NOMO-1 treated with DMSO at 0.1 percent for 48 hours (cell line): ENCODE measurements around the gene MAML3.
A peak's percentile ranks its signal among the peaks of the same experiment; 100 is the strongest.

Source experiments
- DNase-seq: peaks from one replicate; lab custom pipeline; 2025; ENCODE audit not compliant: unreplicated experiment; lab: John Stamatoyannopoulos, UW

MAML3 gene

DNA sequence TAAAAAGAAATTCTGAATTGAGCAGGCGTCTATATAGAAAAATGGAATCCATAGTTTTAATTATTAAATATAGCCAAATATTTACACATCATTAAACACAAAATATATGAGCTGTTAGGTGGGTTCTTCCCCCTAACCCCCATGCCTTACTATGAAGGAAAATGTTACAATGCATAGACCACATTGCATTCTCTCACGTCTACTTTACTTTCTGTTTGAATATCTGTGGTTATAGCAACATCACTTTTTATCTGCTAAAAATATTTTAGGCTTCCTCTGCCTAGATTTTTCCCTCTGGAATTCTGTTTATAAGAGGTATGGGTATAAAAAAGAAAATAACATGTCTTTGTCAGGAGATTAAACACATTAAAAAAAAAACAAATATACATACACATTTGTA lies 73.1 kb downstream of the MAML3 start:
- no peak for DNase-seq

DNA sequence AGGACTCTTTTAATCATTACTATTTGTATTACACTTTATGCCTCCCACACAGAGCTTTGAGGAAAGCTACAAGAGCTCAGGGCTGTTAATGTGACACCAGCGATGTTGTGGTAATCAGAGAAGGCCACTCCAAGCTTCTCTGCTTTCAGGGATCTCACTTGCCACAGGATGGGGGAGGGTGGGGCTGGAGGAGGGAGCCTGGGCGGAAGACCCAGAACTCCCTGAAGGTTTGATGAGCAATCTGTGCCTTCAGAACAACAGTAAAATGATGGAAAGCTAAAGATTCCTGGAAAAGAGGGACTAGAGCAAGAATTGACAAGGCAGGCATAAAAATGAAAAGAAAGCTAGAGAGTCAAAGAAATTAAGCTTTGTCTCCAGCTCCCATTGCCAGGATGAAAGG lies 75.6 kb downstream of the MAML3 start:
- DNase-seq: no peak

DNA sequence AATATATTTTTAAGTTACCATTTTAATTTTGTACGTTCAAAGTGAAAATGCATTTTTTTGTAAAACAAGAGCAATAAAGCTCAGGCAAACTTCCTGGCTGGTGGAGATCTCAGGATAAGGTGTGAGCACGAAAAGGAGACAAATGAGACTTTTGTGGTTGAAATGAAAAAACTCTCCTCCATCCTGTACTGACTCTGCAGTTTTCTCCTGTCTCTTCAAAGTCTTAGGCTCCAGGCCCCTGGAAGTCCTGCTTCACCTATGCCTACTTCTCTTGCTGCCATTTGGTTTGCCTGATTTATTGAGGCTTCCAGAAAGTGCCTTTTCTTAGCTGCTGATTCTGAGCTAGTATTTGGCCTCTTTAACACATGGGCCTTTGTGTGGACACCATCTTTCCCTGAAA lies 77.7 kb downstream of the MAML3 start:
- no peak for DNase-seq

DNA sequence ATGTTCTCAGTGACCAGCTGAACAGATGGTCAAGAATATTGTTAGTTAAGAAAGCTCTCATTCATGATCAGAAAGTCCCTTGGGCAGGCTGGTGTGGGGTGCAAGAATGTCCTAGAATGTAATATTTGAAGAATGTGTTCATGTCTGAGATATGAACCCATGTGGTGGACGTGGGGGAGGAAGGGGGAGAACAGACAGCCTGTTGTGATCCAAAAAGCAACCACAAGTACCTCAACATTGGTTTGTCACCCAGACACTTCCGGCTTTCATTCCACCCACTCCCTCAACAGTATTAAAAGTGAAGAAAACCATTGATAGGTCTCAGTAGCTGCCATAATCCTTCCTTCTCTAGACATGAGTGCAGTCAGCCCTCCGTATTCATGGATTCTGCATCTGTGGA lies 82.2 kb downstream of the MAML3 start:
- DNase-seq: peak; percentile 15

DNA sequence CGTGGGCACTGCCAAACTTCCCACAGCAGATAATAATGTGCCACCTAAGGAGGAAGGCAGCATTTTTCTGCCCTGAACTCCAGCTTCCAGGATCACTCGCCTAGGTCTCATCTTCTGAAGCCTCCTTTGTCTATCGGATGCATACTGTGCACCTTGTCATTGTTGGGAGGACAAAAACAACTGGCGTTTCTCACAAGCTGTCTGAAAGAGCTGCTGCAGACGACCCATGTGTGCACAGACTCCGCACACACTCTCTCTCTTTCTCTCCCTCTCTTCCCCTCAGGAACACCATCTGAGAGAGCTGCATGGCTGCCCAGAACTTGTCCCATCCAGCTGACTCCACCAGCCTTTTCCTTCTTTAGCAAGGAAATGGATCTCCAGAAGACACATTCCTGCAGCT lies 83.0 kb downstream of the MAML3 start:
- no peak for DNase-seq

DNA sequence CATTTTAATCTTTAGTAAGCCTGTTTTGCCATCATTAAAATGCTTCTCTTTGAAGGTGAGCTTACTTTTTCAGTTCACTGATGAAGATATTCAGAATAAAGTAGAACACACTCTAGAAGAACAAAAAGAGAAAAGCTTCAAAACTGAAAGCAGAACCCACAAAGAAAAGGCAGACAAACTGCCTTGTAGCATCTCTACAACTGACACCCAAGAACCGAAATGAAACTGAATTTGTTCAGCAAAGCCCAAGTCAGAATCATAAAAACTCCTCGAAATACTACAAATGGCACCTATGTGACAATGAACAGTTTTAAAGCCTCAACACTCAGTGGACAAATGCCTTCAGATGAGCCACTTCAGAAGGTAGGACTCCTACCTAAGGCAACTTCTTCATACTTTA lies 83.6 kb downstream of the MAML3 start:
- DNase-seq: no peak

DNA sequence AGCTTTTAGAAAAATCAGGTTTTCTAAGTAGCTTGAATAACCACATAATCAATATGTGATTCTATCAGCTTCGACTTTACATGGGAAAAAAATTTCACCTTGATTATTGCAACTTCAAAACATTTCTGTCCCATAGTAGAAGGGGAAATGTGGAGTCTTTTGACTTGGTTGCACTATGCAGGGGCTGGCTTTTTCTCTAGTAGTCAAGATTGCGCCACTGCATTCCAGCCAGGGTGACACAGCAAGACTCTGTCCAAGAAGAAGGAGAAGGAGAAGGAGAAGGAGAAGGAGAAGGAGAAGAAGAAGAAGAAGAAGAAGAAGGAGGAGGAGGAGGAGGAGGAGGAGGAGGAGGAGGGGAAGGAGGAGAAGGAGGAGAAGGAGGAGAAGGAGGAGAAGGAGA lies 84.9 kb downstream of the MAML3 start:
- DNase-seq: no peak

DNA sequence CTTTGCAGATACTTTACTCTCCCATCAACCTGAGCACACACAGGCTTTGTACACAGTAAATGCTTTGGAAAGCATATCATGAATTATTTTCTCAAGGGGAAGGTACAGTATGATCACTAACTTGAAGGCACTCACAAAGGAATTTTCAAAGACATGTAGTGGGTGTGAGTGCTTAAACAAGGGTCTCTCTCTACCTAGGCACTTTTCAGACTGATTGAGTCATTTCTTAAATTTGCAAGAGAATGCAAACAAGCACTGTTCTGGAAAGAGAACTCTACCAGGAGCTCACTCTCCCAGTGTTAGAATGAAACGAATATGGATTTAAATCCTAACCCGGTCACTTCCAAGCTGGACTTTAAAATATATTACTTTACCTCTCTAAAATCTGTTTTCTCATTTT lies 85.7 kb downstream of the MAML3 start:
- no peak for DNase-seq

DNA sequence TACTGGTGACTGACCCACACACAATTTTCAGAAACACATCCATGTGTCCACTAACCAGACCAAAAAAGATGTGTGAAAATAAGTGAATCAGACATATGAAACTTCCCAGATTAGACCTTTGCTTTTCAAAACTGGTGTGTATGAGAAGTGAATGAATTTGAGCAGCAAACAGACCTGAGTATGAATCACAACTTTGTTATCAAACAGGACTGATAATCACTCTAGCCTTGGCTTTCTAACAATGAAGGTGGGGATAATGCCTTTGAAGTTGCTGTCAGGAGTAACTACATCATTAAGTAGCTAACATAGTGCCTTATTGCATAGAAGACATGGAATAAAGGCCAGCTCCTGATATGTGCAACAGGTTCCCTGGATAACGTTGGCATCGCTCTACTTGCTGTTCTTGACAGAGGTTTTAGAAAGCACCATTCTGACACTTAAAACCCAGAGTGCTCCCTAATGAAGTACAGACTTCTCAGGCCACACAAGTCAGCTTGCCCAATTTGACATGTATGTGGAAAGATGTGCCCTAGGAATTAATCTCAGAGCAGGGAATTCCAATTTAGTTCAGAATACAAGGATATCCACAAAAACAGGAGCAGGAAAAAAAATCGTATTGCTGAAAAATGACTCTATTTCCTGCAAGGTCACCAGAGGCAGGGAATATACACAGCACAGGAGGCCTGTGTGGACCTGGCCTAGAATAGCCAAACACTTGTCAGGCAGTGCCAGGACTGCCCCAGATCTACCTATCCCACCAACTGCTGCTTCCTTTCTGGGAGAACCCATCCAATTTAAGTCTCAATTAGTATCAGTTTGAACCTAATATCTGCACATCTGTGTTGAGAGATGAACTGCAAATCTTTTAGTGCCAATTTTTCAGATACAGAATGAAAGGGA lies 87.7 kb downstream of the MAML3 start:
- no peak for DNase-seq

DNA sequence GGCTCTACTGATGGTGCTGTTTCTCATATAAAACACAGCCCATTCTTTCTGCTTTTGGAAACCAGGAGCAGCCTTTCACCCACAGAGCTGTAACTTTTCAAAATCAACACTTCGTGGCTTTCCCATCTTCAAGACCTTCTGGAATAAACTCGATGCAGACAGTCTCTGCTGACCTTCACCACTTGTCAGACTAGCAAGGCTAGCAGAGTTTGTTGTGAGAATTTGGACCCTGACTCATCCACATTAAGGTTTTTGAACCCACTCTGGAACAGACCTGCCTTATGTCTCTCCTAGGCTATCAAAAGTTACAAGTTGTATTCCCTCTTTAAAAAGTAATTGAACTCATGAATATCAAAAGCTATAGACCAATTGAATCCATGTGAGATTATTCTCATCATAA lies 88.6 kb downstream of the MAML3 start:
- DNase-seq: no peak

DNA sequence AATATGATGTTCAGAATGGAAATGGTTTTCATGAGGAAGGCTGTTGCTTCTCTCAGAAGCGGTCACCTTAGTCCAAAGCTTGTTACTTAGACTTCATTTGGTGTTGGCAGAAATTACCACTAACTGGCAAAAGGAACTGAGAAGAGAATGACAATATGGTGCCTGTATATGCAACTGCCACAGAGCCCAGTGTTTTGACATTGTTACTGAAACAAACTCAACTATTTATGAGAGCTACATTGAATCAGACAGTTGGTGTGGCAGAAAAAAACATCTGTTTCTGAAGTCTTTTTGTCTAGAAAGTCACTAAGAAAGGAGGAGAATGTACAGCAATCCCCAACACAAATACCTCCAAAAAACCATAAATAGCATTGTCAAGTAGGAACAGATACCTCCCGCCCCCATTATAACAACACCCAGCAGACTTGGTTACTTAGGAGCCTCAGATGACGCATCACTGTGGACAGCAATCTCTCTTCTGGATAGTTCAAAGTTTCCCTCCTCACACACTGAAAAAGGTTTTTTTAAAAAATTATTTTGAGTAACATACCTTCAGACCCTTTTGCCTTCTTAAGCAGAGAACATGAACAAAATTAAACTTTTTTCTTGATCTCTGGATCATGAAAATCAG lies 92.2 kb downstream of the MAML3 start:
- no peak for DNase-seq

DNA sequence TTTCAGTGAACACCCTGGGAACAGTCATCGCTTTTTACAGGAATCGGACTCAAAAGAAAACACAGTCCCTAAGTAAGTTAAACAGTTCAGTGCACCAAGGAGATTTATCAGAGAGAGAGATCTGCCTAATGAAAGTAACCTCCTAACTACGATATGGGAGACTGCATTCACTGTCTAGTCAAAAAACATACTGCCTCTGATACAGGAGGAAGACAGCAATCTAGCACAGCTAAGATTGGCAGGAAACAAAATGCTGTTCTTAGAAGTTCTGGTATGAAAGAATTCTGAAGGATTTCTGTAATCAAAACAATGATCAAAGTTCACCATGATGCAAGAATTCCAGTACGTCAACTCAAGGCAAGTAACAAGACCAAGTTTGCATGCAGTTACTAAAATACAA lies 92.8 kb downstream of the MAML3 start:
- DNase-seq: no peak

DNA sequence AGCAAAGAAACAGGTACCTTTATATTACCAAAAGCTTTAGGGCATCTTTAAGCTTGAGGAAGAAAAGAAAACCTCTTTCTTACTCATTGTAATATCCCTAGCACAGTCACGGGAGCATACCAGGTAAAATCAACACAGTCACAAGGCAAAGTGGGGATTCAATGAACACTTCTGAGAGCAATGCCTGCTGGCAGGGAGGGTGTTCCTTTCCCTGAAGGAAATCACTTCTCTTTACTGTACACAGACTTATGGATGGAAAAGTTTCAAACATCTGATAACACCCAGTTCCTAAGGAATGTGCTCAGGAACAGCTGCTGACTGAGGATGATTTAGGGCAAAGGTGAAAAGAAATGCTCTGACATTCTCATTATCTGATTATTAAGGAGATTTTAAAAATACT lies 94.8 kb downstream of the MAML3 start:
- no peak for DNase-seq

DNA sequence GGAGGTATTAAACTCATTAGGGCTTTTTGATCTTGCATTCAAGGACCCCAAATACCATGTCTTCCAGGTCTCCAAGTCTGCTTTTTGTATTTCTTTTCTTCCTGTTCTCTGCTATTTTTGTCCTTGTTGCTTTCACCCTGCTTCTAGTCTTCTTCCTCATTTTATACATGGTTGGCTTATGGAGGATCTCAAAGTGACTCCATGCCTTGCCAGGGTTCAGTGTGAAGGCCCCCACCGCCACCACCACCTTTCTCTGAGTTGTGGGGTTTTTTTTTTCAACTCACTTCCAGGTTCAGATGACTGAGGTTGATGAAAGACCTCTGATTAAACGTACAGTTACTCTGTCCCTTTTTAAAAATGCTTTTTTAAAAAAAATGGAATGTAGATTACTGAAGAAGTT lies 96.3 kb downstream of the MAML3 start:
- DNase-seq: peak; percentile 66

DNA sequence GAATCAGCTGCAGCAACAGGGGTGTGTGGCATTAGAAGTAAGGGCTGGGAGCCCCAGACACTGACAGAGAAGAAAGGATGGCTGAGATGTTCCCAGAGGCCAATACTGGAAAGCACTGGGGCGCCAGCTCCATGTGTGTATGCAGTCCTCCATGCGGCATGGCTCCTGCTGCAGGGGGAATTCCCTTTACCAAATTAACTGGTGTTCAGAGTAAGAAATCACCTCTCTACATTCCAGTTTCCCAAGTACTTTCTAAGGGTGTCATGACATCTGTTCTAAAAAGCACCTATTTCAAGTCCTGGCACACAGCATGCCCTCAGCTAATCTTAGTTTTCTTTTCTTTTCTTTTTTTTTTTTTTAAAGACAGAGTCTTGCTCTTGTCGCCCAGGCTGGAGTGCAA lies 98.0 kb downstream of the MAML3 start:
- no peak for DNase-seq

DNA sequence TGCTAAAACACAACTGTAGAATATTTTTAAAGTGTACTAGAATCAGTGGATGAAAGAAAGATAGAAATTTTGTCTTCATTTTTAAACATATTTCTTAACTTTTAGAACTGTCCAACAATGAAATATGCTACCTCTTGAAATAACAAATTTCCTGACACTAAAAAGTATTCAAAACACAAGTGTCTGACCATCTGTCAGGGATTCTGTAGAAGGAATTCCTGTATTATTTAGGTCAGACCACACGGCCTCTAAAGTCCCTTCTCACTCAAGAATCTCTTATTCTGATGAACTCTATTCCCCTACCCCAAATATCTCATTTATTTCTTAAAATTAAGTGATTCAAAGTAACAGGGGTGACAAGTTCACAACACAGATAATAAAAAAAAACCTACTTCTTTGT lies 99.1 kb downstream of the MAML3 start:
- no peak for DNase-seq

DNA sequence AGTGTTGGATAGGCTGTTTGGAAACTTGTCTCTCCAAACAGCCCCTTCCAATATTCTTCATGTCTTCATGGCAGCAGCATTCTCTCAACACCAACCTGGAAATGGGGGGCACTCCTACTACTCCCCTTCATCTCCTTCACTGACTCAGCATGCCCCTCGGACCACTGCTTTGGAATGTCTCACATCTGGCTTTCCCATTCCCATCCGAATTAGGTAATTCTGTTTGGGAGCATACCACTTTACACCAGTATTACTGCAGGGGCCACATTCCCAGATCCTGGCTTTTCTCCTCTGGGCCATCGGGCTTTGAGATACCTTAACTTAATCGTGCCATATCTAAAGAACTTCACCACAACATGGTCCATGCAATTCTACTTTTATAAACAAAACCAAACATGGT lies 100.8 kb downstream of the MAML3 start:
- no peak for DNase-seq

DNA sequence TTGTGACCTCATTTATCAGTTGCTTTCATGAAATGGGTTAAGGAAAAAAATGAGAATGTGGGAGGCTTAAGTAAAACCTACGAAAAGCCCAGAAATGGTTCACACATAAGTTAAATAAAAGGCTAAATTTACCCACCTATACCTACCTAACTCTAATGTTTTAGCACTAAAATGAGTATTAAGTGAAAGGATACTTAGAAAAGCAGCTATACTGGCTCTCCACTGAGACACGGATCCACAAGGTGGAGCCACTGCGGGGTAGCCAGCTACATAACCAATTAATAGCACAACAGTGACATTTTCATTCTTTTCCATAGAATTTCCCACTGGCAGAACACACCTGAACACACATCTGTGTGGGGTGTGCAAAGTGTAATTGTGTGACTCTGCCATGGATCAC lies 101.9 kb downstream of the MAML3 start:
- DNase-seq: peak; percentile 33

DNA sequence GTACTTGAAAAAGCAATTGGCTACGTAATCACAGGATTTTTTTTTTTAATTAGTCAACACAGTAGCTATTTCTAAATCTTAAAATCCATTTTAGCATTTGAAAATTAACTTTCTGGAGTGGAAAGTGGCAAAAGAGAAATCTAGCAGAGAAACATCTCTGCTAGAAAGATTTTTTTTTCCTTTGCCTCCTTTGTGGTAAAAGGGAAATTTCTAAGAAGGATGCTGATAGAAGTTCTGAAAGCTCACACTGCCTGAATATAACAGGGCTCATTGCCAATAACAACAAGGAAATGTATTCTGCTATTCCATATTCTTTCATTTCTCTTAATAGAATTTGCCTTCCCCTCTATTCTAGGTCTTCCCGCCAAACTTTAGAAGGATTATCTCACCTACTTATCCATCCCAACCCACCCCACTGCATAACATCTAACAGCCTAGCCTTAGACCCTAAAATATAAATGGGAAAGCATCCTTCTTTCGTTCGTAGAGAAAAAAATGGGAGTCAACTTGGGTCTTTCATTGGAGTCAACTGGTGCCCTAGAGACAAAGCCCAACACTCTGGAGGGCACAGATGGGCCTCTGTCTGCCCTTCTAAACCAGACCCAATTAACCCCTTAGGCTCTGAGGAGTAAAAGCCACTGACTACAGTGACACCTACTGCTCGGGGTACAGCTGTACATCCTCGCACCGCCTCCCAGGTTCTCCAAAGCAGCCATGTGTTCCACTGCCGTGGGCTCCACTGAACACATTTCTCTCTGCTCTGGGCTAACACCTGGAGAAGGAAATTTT lies 103.9 kb downstream of the MAML3 start:
- DNase-seq: no peak

DNA sequence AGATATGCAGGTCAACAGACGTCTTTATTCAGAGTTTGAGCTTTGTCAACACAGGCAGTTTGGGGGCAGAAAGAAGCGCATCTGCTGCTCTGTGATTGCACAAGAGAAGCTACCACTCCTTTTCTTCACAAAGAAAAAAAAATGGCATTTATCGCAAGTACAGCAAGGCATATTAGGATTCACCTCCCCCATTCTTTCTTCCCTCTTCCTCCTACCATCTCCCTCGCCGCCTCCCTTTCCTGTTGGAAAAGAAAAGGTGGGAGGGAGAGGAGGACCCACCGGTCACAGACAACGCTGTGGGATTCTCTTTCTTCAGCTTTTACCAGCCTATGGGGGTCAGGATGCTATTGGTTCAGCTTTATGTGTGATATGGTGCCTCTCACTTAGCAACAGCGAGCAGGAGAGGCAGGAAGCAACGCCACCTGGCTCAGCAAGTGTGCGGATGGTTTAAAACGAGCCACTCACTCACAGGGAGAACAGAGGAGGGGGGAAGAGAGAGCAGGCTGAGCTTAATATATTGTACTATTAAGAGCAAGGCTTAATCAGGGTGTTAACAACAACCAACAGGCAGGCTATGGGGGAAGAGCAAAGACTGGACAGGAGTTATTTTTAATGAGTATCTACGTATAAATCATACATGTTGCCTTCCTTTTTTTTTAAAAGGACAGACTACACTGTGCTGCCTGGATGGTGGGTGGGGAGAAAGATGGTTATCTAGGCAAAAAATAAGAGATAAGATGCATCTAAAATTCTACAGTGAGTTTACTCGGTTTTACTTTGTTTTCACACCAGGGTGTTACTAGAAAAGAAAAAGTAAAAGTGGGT lies 104.7 kb downstream of the MAML3 start:
- peak; percentile 49 for DNase-seq

DNA sequence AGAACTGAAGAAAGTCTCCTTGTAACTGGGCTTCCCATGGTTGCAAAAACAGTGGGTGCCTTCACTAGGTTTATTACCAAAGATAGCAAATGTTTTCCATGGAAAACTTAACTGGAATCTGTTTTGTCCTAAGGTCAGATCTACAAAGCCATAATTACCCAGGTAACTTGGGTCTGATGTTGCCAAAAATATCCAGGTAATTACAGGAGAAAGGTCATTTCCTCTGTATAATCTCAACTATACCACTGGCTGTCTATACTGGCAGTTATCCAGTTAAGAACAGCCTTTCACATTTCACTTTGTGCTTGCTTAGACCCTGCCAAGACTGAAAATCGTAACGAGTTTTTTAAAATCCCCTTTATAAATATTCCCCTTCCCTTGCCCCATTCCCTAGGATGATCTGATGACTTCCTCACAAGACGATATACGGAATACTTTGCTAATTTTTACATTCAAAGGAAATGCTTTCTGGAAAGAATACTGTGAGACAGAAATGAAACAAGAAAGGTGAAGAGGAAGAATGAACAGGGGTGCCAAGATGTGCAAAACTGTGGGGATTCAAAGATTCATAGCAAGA lies 105.5 kb downstream of the MAML3 start:
- no peak for DNase-seq
